ENCODE results near the gene SPDL1.
"Not testable (repeated sequence)": the region's sequence is repeated elsewhere in the genome, so short reads cannot be mapped to it uniquely, and the experiment has no call there.

Gene SPDL1

DNA sequence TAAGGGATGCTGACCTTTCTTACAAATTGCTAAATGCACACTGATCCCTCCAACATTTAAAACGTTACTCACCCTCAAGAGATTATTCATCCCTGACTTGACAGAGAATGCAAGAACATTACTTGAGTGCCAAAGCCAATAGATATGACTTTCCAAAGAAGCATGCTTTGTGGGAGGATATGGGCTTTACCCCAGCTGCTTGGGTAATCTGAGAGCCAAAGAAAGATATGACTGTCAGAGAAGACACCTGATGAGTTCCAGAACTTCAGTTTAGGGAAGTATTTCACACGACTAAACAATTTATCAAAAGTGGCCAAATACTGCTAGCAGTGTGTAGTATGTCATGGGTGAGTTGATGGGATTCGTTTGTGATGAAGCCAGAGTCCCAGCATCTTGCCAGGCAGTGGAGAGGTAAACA is 7.4 kb upstream of the SPDL1 start:
- no peak for DNase-seq (ENCODE audit: low spot score)

- no peak for DNase-seq (ENCODE audit: low spot score)
These were observed 5.6 kb upstream of the SPDL1 start for GRCh38 chr5:169577951-169578350.

DNA sequence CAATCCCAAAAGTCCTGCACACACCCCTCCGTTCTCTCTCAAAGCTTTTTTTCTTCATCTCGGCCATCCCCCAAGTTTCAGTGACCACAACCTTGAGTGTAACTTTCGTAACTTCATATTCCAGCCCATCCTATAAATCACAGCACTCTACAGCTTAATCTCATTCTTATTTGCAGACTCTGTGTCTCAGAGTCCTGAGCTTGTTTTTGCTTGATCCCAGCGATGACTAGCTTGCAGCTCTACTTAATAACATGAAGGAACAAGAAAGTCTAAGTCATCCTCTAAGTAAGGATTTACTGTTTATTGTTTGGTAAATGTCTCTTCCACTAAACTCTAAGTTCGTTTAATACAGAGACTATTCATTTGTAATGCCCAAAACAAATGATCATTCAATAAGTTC is 2.6 kb upstream of the SPDL1 start:
- no peak for DNase-seq (ENCODE audit: low spot score)

GRCh38 chr5:169581580-169582227 is 1.9 kb upstream of the SPDL1 start:
- DNase-seq (ENCODE audit: low spot score) = peak; percentile 51

DNA sequence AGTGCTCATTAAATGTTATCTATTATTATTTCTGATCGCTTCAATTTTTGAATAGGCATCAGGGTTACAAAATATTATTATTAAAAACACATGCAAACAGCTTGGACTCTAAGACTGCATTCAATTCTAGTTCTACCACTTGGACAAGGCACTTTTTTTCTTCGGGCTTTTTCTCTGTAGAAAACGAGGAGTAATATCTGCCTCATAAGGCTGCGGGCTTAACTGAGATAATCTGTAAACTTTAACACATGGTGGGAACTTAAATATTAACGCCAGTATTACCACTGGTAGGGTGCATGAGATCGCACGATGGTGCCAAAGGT is 511 bp upstream of the SPDL1 start:
- DNase-seq (ENCODE audit: low spot score) = no peak

DNA sequence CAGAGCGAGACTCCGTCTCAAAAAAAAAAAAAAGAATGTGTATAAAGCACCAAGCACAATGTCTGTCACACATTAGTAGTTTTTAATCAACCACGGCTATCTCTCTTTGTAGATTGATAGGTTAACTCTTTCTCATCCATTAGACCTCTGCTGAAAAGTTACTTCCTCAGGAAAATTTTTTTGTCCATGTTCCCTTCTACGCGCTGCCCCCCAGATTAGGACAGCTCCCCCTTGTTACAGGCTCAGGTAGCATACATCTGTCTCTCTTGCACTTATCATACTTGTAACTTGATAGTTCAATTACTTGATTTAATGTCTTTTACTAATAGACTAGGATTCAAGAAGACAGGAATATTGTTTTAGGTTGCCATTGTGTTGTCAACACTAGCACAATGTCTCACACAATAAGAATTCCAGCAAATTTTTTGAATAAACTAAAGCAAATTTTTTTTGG is 1.5 kb downstream of the SPDL1 start:
- DNase-seq (ENCODE audit: low spot score) = no peak

DNA sequence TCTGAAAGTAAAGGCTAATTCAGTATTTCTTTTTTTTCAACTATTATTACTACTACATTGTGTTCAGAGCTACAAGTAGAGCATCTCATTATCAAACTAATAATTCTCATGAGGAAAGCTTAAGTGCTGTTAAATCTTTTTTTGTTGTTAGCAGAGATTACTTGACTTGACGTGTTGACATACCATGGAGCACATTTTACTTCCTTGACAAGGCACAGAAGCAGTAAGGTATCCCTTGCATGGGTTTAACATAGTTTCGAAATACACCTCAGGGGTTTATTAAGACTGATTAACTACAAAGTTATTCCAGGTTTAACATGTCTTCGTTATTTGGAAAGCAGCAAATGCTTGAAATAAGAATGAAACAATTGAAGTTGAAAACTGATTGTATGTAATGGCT is 7.0 kb downstream of the SPDL1 start:
- DNase-seq (ENCODE audit: low spot score) = no peak

GRCh38 chr5:169591636-169592035 is 8.1 kb downstream of the SPDL1 start:
- DNase-seq (ENCODE audit: low spot score) = no peak

DNA sequence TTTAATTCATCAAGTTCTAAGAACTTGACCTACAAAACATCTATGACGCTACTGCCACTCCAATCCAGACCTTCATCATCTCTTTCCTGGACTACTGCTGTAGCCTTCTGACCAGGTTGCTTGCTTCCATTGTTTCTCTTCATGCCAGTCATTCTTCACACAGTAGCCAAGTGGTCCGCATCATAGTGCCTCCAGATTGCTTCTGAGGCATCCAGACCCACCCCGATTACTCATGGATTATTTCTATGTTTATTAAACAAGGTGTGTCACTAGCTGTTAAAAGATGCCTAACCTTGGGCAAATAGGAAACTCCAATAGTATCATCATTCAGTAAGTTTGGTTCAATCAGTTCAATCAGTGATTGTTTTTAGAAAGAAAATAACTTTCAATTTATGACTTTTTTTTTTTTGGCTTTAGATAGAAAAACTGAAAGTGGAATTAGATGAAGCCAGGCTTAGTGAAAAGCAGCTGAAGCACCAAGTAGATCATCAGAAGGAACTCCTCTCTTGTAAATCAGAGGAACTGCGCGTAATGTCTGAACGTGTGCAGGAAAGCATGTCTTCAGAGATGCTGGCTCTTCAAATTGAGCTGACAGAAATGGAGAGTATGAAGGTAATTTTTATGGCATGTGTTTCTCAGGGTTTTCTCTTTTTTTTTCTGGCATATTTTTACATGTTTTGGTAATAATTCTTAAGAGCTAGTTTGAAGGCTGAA is 9.5 kb downstream of the SPDL1 start:
- no peak for DNase-seq (ENCODE audit: low spot score)

DNA sequence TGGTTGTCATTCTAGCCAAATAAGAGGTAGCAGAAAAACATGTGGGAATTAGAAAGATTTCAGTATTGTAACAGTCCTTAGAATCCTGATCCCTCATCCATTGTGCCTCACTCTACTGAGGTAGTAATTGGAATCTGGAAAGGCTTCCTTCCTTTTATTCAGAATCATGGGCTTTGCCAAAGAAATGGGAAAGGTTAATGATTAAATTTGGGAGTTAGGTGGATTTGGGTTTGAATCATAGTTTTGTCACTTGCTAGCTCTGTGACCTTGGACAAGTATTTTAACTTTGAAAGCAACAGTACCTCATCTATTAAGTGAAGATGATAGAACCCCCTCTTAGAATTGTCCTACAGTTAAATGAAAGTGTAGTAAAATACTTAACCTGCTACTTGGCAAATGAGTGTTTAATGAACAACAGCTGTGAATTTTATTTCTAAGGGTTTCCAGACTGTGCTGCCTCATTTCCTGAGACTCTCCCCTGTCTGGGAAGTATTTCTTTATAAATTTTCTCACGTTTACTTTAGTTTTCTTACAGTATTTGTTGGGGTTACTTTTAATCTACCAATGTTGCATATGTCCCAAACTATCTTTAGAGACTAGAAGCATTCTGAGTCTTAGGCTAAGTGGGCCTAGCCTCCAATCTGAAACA is 11.7 kb downstream of the SPDL1 start:
- DNase-seq (ENCODE audit: low spot score) = no peak

DNA sequence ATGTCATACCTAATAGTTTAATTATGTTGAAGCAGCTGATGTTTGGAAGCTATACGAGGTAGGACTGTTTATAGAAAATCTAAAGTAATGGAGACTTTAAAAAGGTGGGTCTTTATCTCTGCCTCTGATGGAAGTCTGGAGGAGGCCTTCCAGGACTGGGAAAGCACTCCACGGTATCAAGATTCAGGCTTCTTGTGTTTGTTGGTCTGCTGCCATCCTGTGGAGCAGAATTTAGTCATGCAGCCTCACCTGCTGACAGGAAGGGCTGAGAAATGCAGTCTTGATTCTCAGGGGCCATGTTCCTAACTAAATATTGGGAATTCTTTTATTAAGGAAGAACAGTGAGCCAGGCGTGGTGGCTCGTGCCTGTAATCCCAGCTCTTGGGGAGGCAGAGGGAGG is 15.9 kb downstream of the SPDL1 start:
- no peak for DNase-seq (ENCODE audit: low spot score)

DNA sequence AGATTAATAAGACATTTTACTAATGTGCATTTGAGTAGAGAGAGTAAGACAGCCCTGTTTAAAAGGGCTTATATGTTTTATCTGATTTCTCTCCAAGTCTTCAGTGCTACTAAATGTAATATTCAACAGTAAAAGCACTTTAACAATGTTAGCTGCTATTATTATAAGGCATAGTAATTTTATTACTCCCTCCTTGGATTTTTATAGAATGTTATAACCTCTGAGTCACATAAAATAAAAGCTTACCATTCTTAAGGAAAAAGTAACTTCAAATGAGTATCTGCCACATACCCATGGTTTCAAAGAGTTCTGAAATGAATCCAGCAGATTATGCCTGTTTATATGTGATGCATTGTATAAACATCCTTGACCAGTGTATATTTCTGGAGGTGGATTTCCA is 19.0 kb downstream of the SPDL1 start:
- DNase-seq (ENCODE audit: low spot score) = no peak

GRCh38 chr5:169606279-169606678 is 22.7 kb downstream of the SPDL1 start:
- DNase-seq (ENCODE audit: low spot score) = no peak

DNA sequence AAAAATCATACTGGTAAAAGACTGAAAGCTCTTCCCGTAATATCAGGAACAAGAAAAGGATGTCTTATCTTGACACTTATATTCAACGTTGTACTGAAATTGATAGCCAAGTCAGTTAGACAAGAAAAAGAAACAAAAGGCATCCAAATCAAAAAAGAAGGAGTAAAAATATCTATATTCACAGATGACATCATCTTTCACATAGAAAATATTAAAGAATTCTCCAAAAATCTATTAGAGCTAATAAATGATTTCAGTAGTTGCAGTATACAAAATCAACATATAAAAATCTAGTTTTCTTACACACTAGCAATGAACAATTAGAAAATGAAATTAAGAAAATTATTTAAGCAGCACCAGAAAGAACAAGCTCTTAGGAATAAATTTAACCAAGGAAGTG is 24.3 kb downstream of the SPDL1 start:
- DNase-seq (ENCODE audit: low spot score) = no peak

DNA sequence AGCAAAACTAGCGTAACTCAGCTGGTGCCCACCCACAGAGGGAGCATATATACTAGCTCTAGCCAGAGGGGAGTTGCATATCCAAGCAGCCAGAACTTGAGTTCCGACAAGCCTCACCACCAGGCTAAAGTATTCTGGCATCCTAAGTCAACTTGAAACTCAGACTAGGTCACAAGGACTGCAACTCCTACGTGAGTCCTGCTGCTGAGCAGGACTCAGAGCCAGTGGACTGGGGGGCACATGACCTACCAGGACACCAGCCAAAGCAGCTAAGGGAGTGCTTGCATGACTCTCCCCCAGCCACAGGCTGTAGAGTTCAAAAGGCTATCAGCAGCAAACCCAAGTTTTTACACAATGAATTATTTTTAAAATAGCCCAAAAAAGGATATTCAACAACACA is 26.1 kb downstream of the SPDL1 start:
- DNase-seq (ENCODE audit: low spot score) = no peak

- no peak for DNase-seq (ENCODE audit: low spot score)
These were observed 27.0 kb downstream of the SPDL1 start for GRCh38 chr5:169610606-169611005.

DNA sequence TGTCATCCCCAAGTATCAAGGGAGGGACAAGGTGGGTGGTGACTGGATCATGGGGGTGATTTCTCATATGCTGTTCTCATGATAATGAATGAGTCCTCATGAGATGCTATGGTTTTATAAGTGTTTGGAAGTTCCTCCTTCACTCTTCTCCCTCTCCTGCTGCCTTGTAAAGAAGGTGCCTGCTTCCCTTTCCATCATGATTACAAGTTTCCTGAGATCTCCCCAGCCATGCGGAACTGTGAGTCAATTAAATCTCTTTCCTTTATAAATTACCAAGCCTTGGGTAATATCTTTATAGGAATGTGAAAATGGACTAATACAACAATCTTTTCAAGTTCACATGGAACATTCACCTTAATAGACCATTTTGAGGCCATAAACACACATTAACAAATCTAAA is 32.0 kb downstream of the SPDL1 start:
- DNase-seq (ENCODE audit: low spot score) = no peak

- not testable (repeated sequence) for DNase-seq (ENCODE audit: low spot score)
These were observed 40.7 kb downstream of the SPDL1 start for GRCh38 chr5:169624307-169624706.

DNA sequence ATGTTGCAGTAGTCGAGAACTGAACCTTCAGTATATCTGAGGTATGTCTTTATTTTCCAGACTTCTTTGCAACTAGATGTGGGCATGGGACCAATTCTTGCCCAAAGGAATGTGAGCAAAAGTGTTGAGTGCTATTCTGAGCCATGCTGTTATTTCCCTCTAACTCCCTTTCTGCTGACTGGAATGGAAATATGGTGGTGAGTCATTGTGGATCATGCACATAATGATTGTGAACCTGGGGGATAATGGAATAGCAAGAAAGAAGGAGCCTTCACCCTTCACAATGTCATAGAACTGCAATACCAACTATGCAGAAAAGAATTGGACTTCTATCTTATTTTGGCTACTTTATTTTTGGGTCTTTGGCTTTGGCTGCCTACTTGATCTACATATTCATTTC is 43.2 kb downstream of the SPDL1 start:
- no peak for DNase-seq (ENCODE audit: low spot score)

DNA sequence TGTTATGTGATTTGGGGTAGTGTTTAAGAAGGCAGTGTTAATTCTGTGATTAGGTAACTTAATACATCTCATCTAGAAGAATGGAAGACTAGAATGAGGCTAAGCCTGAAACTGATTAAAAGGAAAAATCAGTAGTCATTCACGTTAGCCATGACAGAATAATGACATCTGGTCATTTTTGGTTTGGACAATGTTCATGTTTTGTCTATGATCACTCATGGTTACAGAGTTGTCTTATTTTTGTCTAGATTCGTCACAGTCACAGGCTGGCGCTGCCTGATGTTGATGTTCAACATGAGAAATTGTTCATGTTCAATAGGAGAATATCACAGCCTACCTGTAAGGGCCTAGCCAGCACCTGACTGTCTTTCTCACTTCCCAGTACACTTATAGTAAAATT is 44.0 kb downstream of the SPDL1 start:
- DNase-seq (ENCODE audit: low spot score) = no peak

DNA sequence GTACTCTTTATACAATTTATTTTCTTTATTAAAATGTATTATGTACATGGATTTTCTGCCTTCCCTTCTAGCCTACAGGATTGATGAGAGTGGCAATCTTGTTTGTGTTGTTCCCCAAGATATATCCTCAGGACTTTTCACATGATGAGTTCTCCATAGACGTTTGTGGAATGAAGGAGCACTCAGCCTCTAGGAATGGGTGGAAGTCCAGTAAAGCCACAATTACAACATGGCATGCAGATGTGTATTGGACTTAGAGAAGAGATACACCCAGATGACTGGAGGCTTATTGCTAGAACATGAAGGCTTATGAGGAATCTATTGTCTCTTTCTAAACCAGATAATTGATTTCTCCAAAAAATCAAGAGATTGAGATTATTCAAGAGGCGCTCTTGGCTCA is 45.3 kb downstream of the SPDL1 start:
- DNase-seq (ENCODE audit: low spot score) = no peak

GRCh38 chr5:169629847-169630548 is 46.4 kb downstream of the SPDL1 start:
- DNase-seq (ENCODE audit: low spot score) = no peak

DNA sequence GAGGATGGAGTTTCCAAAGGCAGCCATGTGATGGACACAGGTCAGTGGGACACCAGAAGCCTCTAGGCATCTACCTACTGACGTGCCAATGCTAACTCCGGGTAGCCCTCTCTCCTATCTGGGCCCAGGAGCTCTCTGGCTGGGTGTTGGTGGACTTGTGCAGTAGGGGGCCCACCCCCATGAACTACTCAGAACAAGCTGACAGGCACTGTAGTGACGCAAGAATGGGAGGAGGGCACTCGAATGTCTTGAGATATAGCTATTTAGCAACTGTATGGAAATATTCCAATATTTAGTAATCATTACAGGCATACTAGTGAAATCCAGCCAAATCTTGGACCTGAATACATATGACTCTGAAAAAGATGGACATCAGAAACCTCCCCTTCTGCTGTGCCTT is 47.8 kb downstream of the SPDL1 start:
- DNase-seq (ENCODE audit: low spot score) = no peak
